ENCODE measurements around the gene ABL1.
"Not testable (repeated sequence)": the region's sequence is repeated elsewhere in the genome, so short reads cannot be mapped to it uniquely, and the experiment has no call there.

Gene ABL1

DNA sequence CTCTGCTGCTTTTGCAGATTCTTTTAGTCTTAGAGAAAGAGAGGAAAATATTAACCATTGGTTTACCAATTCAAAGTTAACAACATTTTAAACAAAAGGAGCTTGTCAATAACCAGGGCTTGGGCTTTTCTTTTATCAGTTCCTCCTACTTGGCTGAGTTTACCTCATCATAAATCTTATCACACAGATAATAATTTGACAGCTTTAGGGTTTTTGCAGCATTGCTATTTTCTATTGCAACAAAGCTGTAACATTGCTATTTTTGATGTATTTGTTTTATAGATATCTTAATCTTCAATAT is 9.8 kb upstream of the ABL1 start:
- DNase-seq (ENCODE audit: low read depth), result no peak

DNA sequence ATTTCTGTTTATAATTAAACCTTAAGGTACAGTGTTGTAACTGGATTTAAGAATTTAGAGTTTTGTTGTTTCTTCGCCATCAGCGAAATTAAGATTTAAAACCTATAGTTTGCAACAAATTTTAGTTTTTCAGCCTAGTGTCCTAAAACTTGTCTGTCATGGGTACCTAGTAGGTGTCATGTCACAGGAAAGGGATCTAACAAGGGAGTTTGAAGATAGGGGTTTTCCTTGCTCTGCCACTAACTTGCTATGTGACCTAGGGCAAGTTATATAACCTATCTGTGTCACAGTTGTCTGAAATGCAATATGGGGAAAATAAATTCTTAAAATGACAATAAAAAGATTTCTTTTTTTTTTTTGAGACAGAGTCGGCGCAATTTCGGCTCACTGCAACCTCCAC is 9.2 kb upstream of the ABL1 start:
- DNase-seq (ENCODE audit: low read depth), result no peak

DNA sequence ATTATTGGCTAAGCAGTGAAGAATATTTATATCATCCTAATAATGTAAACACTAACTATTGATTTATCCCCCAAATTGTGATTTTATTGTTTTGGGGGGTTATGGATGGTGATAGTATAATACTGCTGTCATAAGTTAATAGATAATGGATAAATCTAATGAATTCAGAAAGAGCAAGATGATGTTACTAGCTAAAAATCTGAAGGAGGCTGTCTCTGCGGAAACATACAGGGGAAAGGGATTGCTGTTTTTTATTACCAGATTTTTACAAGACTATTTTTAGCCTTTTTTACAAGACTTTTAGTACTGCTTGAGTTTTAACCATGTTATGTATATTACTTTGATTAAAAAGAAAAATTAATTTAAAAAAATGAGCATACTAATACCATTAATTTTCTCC is 5.3 kb upstream of the ABL1 start:
- no peak for DNase-seq (ENCODE audit: low read depth)

DNA sequence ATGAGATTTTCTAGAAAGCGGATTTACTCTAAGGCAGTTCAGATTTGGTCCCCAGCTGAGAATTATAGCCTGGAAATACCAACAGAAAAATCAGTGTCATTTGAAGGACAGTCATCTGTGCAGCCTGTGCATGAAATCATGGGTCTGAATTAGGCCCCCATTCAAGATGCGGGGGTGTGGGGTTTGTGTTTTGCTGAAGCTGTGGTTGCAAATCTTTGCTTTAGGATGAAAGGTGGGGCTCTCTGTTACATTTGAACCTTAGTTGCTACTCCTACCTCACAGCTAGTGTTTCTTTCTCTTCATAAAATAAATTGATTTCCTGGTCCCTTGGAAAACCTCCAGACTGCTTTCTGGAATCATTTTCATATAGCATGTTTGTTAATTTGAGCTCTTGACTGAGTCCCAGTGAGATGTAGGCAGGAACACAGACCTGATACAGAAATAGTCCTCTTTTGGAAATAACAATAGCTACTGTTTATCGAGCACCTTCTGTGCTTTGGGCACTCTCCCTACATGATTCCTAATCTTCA is 4.8 kb upstream of the ABL1 start:
- no peak for DNase-seq (ENCODE audit: low read depth)

DNA sequence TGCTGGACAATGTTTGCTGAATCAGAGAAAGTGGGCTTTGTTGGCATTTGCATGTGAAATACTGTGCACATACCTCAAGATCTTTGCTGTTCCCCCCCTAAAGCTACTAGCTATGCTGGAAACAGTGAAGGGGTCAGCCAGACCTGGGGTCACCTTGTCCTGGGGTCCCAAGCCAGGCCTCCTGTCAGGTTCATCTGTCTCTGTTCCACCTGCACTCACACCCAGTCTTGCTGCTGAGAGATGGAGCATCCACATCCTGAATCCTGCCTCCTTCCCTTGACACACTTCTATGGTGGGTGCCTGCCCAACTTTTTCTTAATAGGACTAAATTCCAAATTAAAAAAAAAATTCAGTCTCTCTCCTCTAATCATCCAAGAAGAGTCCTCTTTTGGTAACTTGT is 4.0 kb upstream of the ABL1 start:
- no peak for DNase-seq (ENCODE audit: low read depth)

DNA sequence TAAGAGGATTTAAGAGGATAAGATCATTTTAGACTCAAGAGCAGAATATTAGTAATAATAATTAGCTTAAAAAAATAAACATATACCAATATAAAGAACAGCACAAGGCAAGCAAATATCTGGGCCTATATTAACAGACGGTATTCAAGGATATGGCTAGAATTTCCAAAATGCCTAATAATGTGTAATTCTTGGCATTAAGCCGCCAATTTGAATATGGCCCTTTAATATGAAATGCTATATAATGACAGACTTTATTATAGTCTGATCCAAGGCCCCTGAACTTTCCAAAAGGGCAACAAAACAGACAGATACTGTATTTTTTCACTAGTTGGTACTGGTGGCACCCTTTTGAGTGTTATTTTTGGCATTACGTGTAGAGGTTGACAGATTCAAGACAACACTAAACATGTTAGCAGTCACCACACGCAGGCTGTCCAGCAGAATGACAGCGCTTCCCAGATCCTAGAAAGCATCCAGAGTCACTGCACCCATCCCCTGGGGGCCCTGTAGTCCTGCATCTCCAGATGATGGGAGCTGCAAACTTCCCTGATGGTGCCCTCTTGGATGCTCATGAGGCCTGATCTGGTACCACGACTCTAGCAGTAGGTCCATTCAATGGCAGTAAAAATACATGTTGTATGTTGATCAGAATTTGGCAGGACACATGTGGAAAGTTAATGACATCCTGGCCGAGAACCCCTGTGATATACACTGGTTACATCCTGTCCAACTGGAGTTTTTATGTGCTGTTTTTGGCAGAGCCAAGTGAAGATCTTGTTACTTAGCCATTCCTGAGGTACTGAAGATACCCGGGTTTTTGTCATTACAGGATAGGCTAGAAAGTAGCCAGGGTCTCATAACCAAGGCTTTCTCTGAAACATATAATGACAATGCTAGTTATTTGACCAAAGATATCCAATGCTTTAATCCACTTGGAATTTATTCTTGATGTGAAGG is 1.7 kb upstream of the ABL1 start:
- no peak for DNase-seq (ENCODE audit: low read depth)

DNA sequence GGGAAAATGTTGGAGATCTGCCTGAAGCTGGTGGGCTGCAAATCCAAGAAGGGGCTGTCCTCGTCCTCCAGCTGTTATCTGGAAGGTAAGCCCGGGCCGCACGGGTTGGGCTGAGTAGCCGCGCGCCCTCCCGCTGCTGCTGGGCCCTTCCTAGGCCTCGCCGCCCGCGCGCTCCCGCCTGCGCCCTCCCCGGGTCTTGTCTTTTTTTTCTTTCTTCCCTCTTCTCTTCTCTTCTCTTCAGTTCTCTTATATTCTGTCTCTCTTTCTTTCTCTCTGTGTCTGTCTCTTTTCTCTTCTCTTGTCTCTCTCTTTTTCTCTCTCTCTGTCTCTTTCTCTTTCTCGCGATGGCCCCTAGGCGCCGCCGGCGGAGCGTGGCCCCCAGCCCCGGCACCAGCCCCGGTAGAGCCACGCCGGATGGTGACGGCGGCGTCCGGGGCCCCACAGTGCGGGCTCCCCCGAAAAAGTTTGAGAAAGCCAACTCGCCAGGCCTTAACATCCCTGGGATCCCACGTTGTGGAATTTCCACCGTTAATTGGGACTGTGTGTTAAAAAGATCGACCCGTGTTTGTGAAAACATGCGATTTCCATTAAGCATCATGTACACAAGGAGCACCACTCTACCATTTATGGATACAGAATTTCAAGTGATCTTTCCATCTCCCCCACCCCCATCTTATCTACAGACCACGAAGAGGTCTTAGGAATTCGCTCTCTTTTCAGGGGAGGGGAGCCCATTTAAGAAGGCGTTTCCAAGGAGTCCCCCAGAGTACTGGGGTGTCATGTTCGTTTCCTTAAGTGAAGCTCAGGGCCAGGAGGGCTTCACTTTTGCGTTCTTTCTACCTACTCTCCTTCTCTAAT is 616 bp downstream of the ABL1 start:
- no peak for DNase-seq (ENCODE audit: low read depth)

DNA sequence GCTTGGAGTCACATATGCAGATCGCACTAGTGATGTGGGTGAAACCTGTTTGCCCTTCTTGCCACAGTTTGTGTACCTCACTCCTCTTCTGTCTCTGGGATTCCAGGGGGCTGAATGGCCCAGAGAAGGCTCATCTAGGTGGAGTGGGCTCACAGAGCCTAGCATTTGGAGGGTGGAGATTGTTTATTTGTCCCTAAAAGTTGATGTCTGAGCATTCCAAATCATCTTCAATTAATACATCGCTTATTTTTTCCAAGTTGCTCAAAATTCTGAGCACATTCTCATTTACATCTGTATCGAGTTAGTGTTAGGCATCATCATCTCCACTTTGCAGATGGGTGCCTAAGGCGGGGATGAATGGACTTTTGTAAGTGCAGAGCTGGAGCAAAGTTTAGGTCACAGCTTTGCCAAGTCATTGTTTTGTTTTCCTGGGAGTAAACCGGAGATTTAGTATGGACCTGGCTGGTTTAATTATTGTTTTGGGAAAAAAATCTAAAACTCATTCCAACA is 2.0 kb downstream of the ABL1 start:
- no peak for DNase-seq (ENCODE audit: low read depth)

DNA sequence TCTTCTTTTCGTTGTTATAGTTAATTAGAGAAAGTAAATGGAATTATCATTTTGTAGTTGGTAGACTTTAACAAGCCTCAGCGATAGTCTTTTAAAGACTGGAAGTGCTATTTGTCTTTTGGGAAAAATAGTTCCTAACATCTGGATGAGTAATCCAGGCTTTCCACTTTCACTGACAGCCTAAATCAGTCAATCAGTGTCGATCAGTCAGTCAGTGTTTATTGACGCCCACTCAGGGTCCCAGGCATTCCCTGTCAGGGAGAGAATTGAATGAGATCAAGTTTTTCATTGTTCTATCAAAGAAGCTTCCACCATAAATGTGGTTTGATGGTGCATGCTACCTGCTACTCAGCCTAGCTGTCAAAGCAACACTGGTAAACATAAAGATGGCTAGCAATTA is 2.6 kb downstream of the ABL1 start:
- DNase-seq (ENCODE audit: low read depth), result no peak

DNA sequence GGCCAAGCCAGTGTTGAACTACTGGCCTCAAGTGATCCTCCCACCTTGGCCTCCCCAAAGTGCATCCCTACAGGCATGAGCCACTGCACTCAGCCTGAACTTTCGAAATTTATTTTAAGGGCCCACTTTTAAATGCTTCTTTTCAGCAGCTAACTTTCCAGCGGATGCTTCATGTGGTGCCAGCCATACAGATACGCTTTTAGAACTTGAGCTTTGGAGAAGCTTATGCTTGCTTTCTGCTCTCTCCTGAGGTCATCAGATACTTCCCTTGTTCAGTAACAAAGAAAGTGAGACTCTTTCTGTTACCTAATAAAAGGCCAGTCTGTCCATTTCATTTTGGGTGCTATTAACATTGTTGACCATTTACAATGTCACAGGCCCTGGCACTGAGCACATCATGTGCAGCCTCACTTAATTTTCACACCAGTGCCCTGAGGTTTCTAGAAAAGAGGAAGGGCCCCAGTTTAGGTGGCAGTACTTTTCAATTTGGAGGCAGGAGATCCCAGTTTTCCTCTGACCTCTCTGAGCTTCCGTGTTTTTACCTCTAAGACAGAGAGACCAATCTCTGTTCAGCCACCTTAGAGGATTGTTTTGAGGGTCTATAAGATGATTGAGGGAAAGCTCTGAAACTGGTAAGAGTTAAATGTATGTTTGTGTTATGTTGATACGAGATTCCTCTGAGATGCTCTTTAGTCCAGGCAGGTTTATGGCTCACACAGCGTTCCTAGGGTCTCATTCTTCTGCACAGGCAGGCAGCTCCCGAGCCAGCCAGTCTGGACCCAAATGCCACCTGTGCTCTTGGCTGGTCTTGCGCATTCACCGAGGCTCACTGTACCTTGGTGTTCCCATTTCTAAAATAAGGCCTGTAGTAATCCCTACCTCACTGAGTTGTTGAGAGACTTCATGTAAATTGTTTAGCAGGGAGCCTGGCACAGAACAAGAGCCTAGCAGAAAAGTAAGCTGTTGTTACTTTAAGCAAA is 4.4 kb downstream of the ABL1 start:
- no peak for DNase-seq (ENCODE audit: low read depth)

DNA sequence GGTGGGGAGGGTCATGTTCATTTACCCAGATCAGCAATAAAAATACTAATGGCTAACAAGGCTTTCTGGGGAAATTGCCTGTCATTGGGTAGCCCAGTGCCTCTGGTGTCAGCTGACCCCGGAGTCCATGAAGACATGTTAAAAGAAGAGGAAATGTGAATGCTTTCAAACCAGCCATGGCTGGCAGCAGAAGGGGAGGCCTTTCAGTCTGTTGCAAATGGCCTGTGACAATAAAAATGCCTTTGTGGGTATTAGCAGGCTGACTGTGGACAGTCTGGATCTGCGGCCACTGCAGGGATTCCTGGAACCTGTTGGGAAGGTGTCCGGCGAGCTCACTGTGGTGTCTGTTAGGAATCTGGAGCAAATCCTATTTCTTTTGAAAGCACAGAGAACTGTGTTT is 7.5 kb downstream of the ABL1 start:
- DNase-seq (ENCODE audit: low read depth), result no peak

DNA sequence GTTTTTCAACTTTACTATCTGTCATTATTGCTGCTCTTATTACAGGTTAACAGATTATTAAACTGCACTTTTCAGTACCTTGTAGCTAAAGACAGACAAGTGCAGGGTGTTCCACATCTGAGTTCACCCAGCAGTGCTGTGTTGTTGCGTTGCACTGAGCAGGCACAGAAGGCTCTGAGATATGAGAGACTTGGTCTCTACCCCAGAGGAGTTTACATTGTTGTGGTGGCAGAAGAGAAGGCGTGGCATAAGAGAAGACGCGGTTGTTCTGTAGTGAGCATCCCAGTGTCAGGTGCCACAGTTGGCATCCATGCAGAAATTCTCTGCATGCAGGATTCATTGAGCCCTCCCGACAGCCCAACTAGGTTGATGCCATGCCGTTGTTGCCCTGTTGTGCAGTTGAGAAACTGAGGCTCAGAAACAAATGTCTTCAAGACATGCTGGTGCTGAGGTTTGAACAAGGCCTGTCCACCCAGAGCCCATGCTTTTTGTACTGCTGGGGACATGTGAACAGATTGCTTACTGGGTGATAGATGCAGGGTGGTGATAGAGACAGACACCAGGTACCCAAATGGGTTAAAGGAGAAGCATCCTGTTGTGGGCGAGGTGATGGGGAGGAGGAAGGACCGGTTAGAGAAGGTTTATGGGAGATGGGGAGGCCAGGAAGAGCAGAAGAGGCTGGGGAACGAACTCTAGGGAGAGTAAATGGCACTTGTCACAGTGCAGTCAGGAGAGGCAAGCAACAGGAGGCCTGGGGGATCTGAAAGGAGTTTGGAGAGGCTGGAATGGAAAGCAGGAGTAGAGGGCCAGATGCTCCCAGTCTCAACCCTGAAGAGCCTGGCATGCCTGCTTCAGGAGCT is 8.2 kb downstream of the ABL1 start:
- DNase-seq (ENCODE audit: low read depth), result no peak

DNA sequence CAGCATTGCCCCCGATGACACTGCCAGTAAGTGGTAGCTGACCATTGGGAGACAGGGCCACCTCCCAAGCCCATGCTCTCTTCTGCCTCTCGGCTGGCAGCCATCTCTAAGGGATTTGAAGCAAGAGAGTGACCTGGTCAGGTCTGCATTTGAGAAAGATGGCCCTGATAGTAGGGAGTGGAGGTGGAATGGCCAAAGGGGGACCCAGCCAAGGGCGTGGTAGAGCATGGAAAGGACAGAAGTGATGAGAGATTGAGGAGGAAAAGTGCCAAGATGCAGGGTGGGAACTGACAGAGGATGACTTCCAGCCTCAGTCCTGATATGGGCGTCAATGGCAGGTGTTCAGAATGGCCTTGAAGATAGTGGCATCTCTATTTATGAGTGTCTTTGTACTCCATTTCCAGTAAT is 9.0 kb downstream of the ABL1 start:
- DNase-seq (ENCODE audit: low read depth), result no peak

DNA sequence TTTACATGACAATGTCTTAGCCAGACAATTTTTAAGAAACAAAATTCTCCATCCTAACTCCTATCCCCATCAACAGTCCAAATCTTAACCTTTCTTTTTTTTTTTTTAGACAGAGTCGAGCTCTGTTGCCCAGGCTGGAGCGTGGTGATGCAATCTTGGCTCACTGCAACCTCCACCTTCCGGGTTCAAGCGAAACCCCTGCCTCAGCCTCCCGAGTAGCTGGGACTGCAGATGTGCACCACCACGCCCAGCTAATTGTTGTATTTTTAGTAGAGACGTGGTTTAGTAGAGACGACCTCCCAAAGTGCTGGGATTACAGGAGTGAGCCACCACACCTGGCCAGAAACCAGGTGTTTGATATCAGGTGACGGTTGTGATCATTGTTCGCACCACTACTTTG is 10.2 kb downstream of the ABL1 start:
- DNase-seq (ENCODE audit: low read depth), result no peak

DNA sequence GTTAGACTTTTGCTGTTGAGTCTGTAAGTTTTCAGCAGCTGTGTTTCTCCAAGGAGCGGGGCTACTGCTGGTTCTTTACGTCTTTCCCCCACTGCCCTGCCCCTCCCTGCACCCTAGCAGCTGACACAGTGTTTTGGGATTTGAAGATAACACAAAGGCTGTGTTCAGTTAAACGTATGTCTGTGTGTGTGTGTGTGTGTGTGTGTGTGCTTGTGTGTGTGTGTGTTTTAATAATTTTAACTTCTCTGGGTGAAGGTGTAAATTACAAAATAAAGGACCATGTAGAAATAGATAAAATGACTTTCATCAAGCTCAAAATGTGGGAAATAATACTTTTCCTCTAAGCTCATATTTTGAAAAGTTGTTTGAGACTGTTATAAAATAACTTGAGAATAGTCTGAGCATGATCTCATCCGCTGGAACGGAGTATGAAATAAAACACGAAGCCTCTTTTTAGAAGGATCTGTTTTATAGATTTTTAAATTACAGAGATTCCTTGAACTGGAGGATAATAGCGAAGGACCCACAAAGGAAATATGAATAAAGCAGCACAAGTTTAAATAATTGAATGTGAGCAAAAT is 10.9 kb downstream of the ABL1 start:
- DNase-seq (ENCODE audit: low read depth), result no peak

DNA sequence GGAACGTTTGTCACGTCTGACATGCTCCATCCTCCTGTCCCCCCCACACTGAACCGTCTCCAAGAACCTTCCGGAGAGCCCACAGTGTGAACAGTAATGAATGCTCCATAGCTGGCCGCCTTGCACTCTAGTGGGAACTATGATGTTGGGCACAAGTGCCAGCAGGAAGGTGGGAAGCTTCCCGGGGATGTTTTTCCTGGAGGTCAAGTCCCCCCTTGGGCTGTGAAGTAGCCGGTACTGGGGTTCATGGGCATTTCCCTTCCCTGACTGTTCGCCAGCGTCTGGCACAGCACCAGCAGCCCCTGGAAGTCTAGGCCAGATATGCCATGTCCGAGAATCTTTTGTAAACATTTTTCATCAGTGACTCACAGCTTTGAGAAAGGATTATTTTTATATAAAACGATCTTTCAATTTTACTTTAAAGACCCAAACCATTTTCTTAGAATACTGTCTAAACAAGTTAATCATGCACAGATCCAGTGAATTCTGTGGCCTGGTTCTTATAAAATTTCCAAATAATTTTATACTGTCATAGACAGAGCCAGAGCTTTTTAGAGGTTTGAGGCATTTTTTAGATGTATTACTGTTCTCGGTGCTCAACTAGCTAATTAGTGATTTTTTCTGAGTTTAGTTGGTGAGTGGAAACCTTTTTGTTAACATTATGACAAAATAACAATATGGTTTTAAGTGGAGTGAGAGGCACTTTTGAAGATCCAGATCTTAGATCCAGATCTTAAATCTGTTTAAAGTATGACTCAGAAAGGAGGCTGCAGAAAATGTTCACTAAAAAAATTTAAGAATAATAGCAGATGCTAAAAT is 11.6 kb downstream of the ABL1 start:
- no peak for DNase-seq (ENCODE audit: low read depth)

DNA sequence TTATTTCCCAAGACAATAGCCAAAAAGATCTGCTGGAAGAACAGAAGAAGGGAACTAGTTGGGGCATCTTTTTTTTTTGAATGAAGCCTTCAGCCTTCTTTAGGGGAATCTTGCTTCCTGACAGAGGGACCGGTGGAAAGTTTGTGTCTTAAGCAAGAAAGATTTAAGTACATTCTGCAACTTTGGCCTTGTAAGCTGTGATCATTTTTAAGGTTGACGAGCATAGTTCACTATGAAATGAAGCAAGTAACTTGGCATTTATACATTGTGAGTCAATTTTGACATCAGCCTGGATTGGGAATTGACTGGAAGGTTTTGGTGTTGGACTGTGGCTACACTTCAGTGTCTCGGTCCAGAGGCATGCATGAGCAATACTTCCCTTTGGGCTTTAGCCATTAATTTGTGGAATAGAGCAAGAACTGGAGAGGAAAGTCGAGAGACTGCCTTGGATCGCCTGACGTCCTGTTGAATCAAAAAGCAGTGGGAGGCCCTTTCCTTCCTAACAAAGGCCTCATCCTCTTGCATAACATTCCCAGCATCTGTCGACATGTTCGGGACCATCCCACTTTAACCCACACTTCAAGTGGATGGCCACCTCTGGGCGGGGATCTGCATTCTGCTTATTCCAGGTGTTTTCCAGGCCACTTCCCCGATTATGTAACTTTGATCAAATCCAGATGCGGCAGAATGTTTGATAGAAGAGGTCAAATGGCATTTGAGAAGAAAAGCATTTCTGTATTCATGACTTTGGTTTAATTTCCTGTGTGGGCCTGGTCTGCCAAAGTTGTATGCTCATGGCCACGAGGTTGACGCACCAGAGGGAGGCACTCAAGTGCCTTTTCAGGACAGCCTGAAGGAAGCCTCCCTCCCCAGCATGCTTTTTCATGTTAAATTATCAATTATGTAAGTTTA is 12.5 kb downstream of the ABL1 start:
- DNase-seq (ENCODE audit: low read depth), result no peak

DNA sequence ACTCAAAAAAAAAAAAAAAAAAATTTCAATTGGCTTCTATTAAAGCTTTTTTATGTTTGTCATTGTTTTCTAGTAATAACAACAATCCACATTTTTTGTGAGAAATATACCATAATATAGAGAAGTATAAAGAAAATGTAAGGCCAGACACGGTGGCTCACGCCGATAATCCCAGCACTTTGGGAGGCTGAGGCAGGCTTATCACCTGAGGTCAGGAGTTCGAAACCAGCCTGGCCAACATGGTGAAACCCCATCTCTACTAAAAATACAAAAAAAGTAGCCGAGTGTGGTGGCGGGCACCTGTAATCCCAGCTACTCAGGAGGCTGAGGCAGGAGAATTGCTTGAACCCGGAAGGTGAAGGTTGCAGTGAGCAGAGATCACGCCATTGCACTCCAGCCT is 13.5 kb downstream of the ABL1 start:
- DNase-seq (ENCODE audit: low read depth), result not testable (repeated sequence)
